Measurements from ENCODE around the gene ZNF185.
A peak's percentile ranks its signal among the peaks of the same experiment; 100 is the strongest.

Gene ZNF185

DNA sequence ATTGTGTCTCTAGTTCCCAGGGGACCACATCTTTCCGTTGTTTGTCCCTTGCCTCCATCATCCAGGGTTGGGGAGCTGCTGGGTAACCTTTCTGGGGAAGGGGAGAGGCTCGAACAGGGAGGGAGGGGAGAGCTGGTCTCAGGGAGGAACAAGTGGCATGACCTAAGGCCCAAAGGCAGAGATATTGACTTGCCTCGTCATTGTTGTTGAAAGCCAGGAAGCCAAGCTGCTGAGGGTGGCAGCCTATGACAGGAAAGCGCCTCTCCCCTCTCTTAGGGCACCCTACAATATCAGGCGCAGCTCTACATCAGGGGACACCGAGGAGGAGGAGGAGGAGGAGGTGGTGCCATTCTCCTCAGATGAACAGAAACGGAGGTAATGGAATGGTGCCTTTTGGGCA is 20.8 kb downstream of the ZNF185 start:
- no peak for DNase-seq (ENCODE audit: extremely low spot score)
- ChIA-PET CTCF (no interaction called here), POLR2A (no interaction called here)
- TF ChIP-seq L3MBTL2 (conservative IDR thresholded peaks at IDR 0.05) (no peak), FOXK2 (IDR thresholded peaks at IDR 0.05) (no peak), TARDBP (IDR thresholded peaks at IDR 0.05) (no peak), ARNT (IDR thresholded peaks at IDR 0.05) (no peak), CTBP1 (IDR thresholded peaks at IDR 0.05; ENCODE audit: borderline replicate concordance) (no peak), LEF1 (IDR thresholded peaks at IDR 0.05; ENCODE audit: borderline replicate concordance) (no peak), HDGF (IDR thresholded peaks at IDR 0.05; ENCODE audit: borderline replicate concordance) (no peak), ZNF384 (IDR thresholded peaks at IDR 0.05) (no peak), BHLHE40 (IDR thresholded peaks at IDR 0.05; ENCODE audit: borderline replicate concordance) (no peak), NFRKB (IDR thresholded peaks at IDR 0.05) (no peak), SUZ12 (IDR thresholded peaks at IDR 0.05) (no peak), SP1 (IDR thresholded peaks at IDR 0.05) (no peak), ELF4 (IDR thresholded peaks at IDR 0.05) (no peak), FOXA1 (IDR thresholded peaks at IDR 0.05) (no peak), FOXM1 (IDR thresholded peaks at IDR 0.05; ENCODE audit: borderline replicate concordance) (no peak)
- TF ChIP-seq, protein P1, sequence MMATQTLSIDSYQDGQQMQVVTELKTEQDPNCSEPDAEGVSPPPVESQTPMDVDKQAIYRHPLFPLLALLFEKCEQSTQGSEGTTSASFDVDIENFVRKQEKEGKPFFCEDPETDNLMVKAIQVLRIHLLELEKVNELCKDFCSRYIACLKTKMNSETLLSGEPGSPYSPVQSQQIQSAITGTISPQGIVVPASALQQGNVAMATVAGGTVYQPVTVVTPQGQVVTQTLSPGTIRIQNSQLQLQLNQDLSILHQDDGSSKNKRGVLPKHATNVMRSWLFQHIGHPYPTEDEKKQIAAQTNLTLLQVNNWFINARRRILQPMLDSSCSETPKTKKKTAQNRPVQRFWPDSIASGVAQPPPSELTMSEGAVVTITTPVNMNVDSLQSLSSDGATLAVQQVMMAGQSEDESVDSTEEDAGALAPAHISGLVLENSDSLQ (IDR thresholded peaks at IDR 0.05) = no peak

DNA sequence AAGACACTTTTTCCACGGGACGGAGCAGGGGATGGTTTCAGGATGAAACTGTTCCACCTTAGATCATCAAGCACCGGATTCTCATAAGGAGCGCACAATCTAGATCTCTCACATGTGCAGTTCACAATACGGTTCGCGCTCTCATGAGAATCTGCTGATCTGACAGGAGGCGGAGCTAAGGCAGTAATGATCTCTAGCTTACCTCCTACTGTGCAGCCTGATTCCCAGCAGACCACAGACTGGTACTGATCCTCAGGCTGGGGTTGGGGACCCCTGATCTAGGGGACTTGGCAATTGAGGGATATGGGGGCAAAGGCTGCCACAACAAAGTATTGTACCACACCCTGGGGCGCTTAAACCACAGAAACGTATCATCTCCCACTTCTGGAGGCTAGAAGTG is 25.7 kb downstream of the ZNF185 start:
- TF ChIP-seq SP1 (IDR thresholded peaks at IDR 0.05) = no peak
- TF ChIP-seq TARDBP (IDR thresholded peaks at IDR 0.05) = no peak
- no peak for TF ChIP-seq BHLHE40 (IDR thresholded peaks at IDR 0.05; ENCODE audit: borderline replicate concordance)
- TF ChIP-seq FOXK2 (IDR thresholded peaks at IDR 0.05) = no peak
- TF ChIP-seq SUZ12 (IDR thresholded peaks at IDR 0.05) = no peak
- no peak for TF ChIP-seq ZNF384 (IDR thresholded peaks at IDR 0.05)
- no peak for TF ChIP-seq FOXA1 (IDR thresholded peaks at IDR 0.05)
- TF ChIP-seq CTBP1 (IDR thresholded peaks at IDR 0.05; ENCODE audit: borderline replicate concordance) = no peak
- TF ChIP-seq, protein P1 (IDR thresholded peaks at IDR 0.05) = no peak
- TF ChIP-seq NFRKB (IDR thresholded peaks at IDR 0.05) = no peak
- no peak for TF ChIP-seq FOXM1 (IDR thresholded peaks at IDR 0.05; ENCODE audit: borderline replicate concordance)
- no peak for TF ChIP-seq L3MBTL2 (conservative IDR thresholded peaks at IDR 0.05)
- no peak for TF ChIP-seq LEF1 (IDR thresholded peaks at IDR 0.05; ENCODE audit: borderline replicate concordance)
- no peak for TF ChIP-seq ELF4 (IDR thresholded peaks at IDR 0.05)
- TF ChIP-seq HDGF (IDR thresholded peaks at IDR 0.05; ENCODE audit: borderline replicate concordance) = no peak
- TF ChIP-seq ARNT (IDR thresholded peaks at IDR 0.05) = no peak
- ChIA-PET POLR2A (interaction anchor here (1.6 kb wide), 1 partner anchor 18 kb away, joined by 4 read pairs; no protein-coding TSS in a partner anchor), CTCF (interaction anchor here (0.6 to 1.3 kb wide), 4 partner anchors 8 to 1733 kb away, joined by 3 to 6 read pairs (median 4); no protein-coding TSS in a partner anchor)
- no peak for DNase-seq (ENCODE audit: extremely low spot score)

DNA sequence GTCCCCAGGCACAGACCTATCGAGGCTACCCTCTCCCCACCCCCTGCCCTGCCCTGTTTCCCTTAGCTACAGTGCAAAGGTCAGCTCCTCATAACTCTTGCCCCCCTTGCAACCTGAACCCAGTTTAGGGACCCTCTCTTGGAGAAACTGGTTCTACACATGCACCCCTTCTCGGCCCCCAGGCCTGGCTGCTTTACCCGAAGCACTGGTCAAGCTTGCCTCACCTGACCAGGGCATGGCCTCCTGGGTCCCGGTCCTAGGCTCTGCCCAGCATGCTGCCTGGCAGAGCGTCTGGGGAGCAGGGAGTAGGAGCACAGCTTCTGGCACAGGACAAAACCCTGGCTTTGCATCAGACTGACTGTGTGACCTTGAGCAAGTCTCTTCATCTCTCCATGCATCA is 28.0 kb downstream of the ZNF185 start:
- no peak for DNase-seq (ENCODE audit: extremely low spot score)
- ChIA-PET CTCF (interaction anchor here (0.6 to 1.9 kb wide), 5 partner anchors 9 to 104 kb away, joined by 3 to 11 read pairs (median 4); no protein-coding TSS in a partner anchor), POLR2A (no interaction called here)
- TF ChIP-seq NFRKB (IDR thresholded peaks at IDR 0.05) (no peak), ELF4 (IDR thresholded peaks at IDR 0.05) (no peak), L3MBTL2 (conservative IDR thresholded peaks at IDR 0.05) (no peak), SP1 (IDR thresholded peaks at IDR 0.05) (no peak), SUZ12 (IDR thresholded peaks at IDR 0.05) (no peak), CTBP1 (IDR thresholded peaks at IDR 0.05; ENCODE audit: borderline replicate concordance) (no peak), TARDBP (IDR thresholded peaks at IDR 0.05) (no peak), FOXK2 (IDR thresholded peaks at IDR 0.05) (no peak), FOXA1 (IDR thresholded peaks at IDR 0.05) (no peak), ZNF384 (IDR thresholded peaks at IDR 0.05) (no peak), BHLHE40 (IDR thresholded peaks at IDR 0.05; ENCODE audit: borderline replicate concordance) (no peak), ARNT (IDR thresholded peaks at IDR 0.05) (no peak), FOXM1 (IDR thresholded peaks at IDR 0.05; ENCODE audit: borderline replicate concordance) (no peak)
- TF ChIP-seq, protein P1 (IDR thresholded peaks at IDR 0.05) = no peak

DNA sequence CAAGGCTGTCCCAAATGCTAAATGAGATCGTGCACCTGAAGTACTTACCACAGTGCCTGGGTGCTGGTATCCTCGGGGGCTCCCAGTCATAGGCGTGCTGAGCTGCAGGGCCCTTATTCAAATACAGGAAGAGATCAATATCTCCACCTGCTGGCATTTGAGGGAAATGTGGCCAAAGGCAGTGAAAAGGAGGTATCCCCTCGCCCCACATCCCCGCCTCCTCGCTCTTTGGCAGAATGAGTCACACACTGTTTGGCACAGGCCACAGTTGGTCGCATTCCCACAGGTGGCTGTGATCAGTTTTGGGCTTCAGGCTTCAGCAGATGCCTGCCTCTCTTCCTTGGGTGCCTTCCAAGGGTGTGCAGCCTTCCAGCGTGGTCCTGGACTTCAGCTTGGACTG is 28.4 kb downstream of the ZNF185 start:
- ChIA-PET POLR2A (no interaction called here), CTCF (interaction anchor here (0.6 to 1.9 kb wide), 6 partner anchors 9 to 96 kb away, joined by 3 to 11 read pairs (median 4); no protein-coding TSS in a partner anchor)
- no peak for TF ChIP-seq NFRKB (IDR thresholded peaks at IDR 0.05)
- TF ChIP-seq TARDBP (IDR thresholded peaks at IDR 0.05) = no peak
- TF ChIP-seq ELF4 (IDR thresholded peaks at IDR 0.05) = no peak
- TF ChIP-seq LEF1 (IDR thresholded peaks at IDR 0.05; ENCODE audit: borderline replicate concordance) = no peak
- no peak for TF ChIP-seq FOXA1 (IDR thresholded peaks at IDR 0.05)
- TF ChIP-seq L3MBTL2 (conservative IDR thresholded peaks at IDR 0.05) = no peak
- TF ChIP-seq, protein P1 (IDR thresholded peaks at IDR 0.05) = no peak
- TF ChIP-seq ZNF384 (IDR thresholded peaks at IDR 0.05) = no peak
- DNase-seq (ENCODE audit: extremely low spot score) = peak; percentile 74

DNA sequence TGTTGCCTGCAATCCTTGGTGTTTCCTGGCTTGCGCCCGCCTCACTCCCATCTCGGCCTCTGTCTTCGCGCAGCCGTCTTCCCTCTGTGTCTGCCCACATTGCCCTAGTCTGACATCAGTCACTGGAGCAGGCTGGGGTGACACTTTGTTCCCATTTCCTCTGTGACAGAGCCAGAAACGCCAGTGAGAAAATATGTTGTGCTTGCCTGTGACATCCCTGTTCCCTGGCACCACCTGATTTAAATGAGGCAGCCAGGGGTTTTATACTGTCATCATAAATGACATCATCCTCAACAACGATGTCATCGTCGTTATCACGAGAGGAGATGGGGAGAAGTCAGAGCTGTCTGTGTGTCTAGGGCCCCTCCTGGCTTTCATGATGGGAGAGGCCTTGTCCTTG is 29.1 kb downstream of the ZNF185 start:
- no peak for DNase-seq (ENCODE audit: extremely low spot score)
- ChIA-PET CTCF (interaction anchor here (1.0 to 1.9 kb wide), 3 partner anchors 10 to 15 kb away, joined by 4 to 11 read pairs (median 5); no protein-coding TSS in a partner anchor), POLR2A (no interaction called here)
- TF ChIP-seq SUZ12 (IDR thresholded peaks at IDR 0.05) = no peak
- TF ChIP-seq ARNT (IDR thresholded peaks at IDR 0.05) = no peak
- no peak for TF ChIP-seq ZNF384 (IDR thresholded peaks at IDR 0.05)
- TF ChIP-seq, protein P1 (IDR thresholded peaks at IDR 0.05) = no peak

Measured in HEK293T (cell line).